CD4-positive, alpha-beta T cell (primary cell): Measurements from ENCODE around the gene FAM53A. TPM values are rescaled to one million over a fixed set of nuclear protein-coding genes. Genes with fewer than 3 reads are reported as not detected.

Experiments used
- ATAC-seq: fragments of 200-7000 bp; cut with Tn5 transposase; one replicate; pipeline ENCODE4 v1.10.0; 2022; ENCODE audit warnings: mild to moderate bottlenecking; ENCODE audit not compliant: poor library complexity
- CTCF ChIA-PET: fragments of 350-600 bp; sonication (Branson Sonifier 250); formaldehyde crosslinking; loops from one replicate; lab custom pipeline; 2021; ENCODE audit warnings: antibody characterized with exemption, inconsistent platforms; lab: Charles Lee
- POLR2A ChIA-PET: fragments of 350-600 bp; sonication (Branson Sonifier 250); formaldehyde crosslinking; loops from one replicate; lab custom pipeline; 2021; ENCODE audit warnings: antibody characterized with exemption, inconsistent platforms; lab: Charles Lee
- DNase-seq, 14 experiments: peaks; one replicate each; pipeline ENCODE4 v3.0.0-alpha.2; 2013 to 2020; ENCODE audit warnings: mixed read lengths in 2 of 14
- H3K27ac ChIP-seq, 2 donors: one replicate each; pipeline versions ENCODE4 v1.5.1 to v1.7.0; 2013; ENCODE audit warnings: low read length in 2 of 2, low read depth in 1 of 2, mild to moderate bottlenecking in 1 of 2
- H3K27me3 ChIP-seq, 2 experiments: 1 replicate in 1 of 2; 2 replicates in 1 of 2; pipeline versions ENCODE4 v1.6.1 to v1.7.0; 2013; ENCODE audit warnings: low read length in 2 of 2, control low read depth in 1 of 2, mild to moderate bottlenecking in 1 of 2, moderate library complexity in 1 of 2; ENCODE audit not compliant: insufficient read depth in 2 of 2, control insufficient read depth in 1 of 2
- H3K36me3 ChIP-seq: one replicate; pipeline ENCODE4 v1.6.1; 2013; ENCODE audit warnings: low read length, control low read depth; ENCODE audit not compliant: insufficient read depth
- H3K4me1 ChIP-seq: one replicate; pipeline ENCODE4 v1.6.1; 2013; ENCODE audit warnings: low read length, control low read depth; ENCODE audit not compliant: insufficient read depth
- H3K4me3 ChIP-seq: one replicate; pipeline ENCODE4 v1.5.1; 2013; ENCODE audit warnings: mild to moderate bottlenecking, low read length, moderate library complexity
- H3K9me3 ChIP-seq, 2 experiments: 1 replicate in 1 of 2; 2 replicates in 1 of 2; pipeline versions ENCODE4 v1.6.1 to v1.7.0; 2013; ENCODE audit warnings: low read length in 2 of 2, mild to moderate bottlenecking in 2 of 2, control low read depth in 1 of 2, moderate library complexity in 1 of 2; ENCODE audit not compliant: control insufficient read depth in 1 of 2, insufficient read depth in 1 of 2
- H3K27ac Mint-ChIP-seq: one replicate; pipeline ENCODE4 v1.8.0; 2020; ENCODE audit warnings: mixed read lengths
- H3K27me3 Mint-ChIP-seq: one replicate; pipeline ENCODE4 v1.8.0; 2021; ENCODE audit warnings: mixed read lengths
- H3K36me3 Mint-ChIP-seq: one replicate; pipeline ENCODE4 v1.8.0; 2021; ENCODE audit warnings: low read depth, mixed read lengths
- H3K4me1 Mint-ChIP-seq: one replicate; pipeline ENCODE4 v1.8.0; 2021; ENCODE audit warnings: low read depth, mixed read lengths
- H3K4me3 Mint-ChIP-seq: one replicate; pipeline ENCODE4 v1.8.0; 2020; ENCODE audit warnings: mild to moderate bottlenecking, mixed read lengths
- H3K9me3 Mint-ChIP-seq: one replicate; pipeline ENCODE4 v1.8.0; 2020; ENCODE audit warnings: mixed read lengths
- CTCF ChIP-seq: fragments of 200-600 bp; IDR thresholded peaks from one replicate; pipeline ENCODE4 v1.8.0; 2022; ENCODE audit warnings: antibody characterized with exemption, mild to moderate bottlenecking
- intact Hi-C, 2 experiments: fragments of 100-400 bp; cut with DNase I in 1 of 2; cut with micrococcal nuclease in 1 of 2; formaldehyde crosslinking; loops; one replicate each; pipeline versions ENCODE4 v1.15.1 to v1.9.0; 2023 to 2025; cut with DNase I, micrococcal nuclease
- total RNA-seq, 174 experiments: library from RNA in 2 of 174; stranded (reverse) in 2 of 174; gene quantifications; one replicate each; pipeline ENCODE4 v1.2.3 and lab custom pipeline; 2021 to 2026

The FAM53A gene
- total RNA-seq, 2 experiments from 2014 or later: 0.93 to 2.4 TPM

GRCh38 chr4:1644891-1645657 lies 39.0 kb downstream of the FAM53A start:
- Histone ChIP-seq H3K9me3 (no peaks in the 10 kb centered on the region), H3K27me3 (no peaks in the 10 kb centered on the region), H3K36me3 (no peaks in the 10 kb centered on the region), H3K4me3 (no peak overlapping the region), H3K27ac (no peak overlapping the region), H3K4me1 (peaks cover 8% of the 10 kb centered on the region)
- no peak for ATAC-seq
- H3K9me3 Mint-ChIP-seq: no peaks in the 10 kb centered on the region
- H3K4me1 Mint-ChIP-seq: no peaks in the 10 kb centered on the region
- H3K27me3 Mint-ChIP-seq: no peaks in the 10 kb centered on the region
- ChIA-PET POLR2A (no interaction called here), CTCF (no interaction called here)
- H3K27ac Mint-ChIP-seq: no peak overlapping the region
- intact Hi-C loops: no loop called here
- TF ChIP-seq CTCF: no peak
- no peak for DNase-seq
- no peak overlapping the region for H3K4me3 Mint-ChIP-seq
- H3K36me3 Mint-ChIP-seq: no peaks in the 10 kb centered on the region

GRCh38 chr4:1643971-1644735 lies 40.0 kb downstream of the FAM53A start:
- no peak overlapping the region for H3K27ac Mint-ChIP-seq
- Histone ChIP-seq H3K9me3 (no peaks in the 10 kb centered on the region), H3K36me3 (no peaks in the 10 kb centered on the region), H3K4me1 (peaks cover 8% of the 10 kb centered on the region), H3K27me3 (no peaks in the 10 kb centered on the region), H3K27ac (no peak overlapping the region), H3K4me3 (no peak overlapping the region)
- DNase-seq (no peak), ATAC-seq (no peak)
- no peaks in the 10 kb centered on the region for H3K36me3 Mint-ChIP-seq
- TF ChIP-seq CTCF: no peak
- intact Hi-C loops: no loop called here
- no peaks in the 10 kb centered on the region for H3K9me3 Mint-ChIP-seq
- ChIA-PET CTCF (no interaction called here), POLR2A (no interaction called here)
- H3K4me3 Mint-ChIP-seq: no peak overlapping the region
- H3K27me3 Mint-ChIP-seq: no peaks in the 10 kb centered on the region
- no peaks in the 10 kb centered on the region for H3K4me1 Mint-ChIP-seq

- Histone ChIP-seq H3K36me3 (no peaks in the 10 kb centered on the region), H3K27ac (no peak overlapping the region), H3K4me1 (peaks cover 2% of the 10 kb centered on the region), H3K9me3 (no peaks in the 10 kb centered on the region), H3K27me3 (no peaks in the 10 kb centered on the region), H3K4me3 (no peak overlapping the region)
- TF ChIP-seq CTCF: no peak
- intact Hi-C loops: no loop called here
- ChIA-PET CTCF (no interaction called here), POLR2A (no interaction called here)
- no peak overlapping the region for H3K4me3 Mint-ChIP-seq
- ATAC-seq (no peak), DNase-seq (no peak)
- H3K36me3 Mint-ChIP-seq: no peaks in the 10 kb centered on the region
- H3K4me1 Mint-ChIP-seq: no peaks in the 10 kb centered on the region
- no peak overlapping the region for H3K27ac Mint-ChIP-seq
- no peaks in the 10 kb centered on the region for H3K27me3 Mint-ChIP-seq
- H3K9me3 Mint-ChIP-seq: no peaks in the 10 kb centered on the region
These were observed 41.7 kb downstream of the FAM53A start for GRCh38 chr4:1642196-1642951.
